Thyroid gland (tissue), 4 donors: Measurements from ENCODE around the gene CECR2.

Source experiments
- POLR2A ChIP-seq, 2 donors: fragments of 450-650 bp; IDR thresholded peaks; one replicate each; pipeline ENCODE4 v1.6.1; 2017; ENCODE audit warnings: antibody characterized with exemption in 2 of 2, mild to moderate bottlenecking in 2 of 2, moderate library complexity in 1 of 2
- TF ChIP-seq, protein P1 (sequence below), 6 experiments: fragments of 200-600 bp in 3 of 6; fragments of 450-650 bp in 3 of 6; sonication (generic) in 3 of 6; IDR thresholded peaks; one replicate each; pipeline ENCODE4 v1.5.1; 2016 to 2019; ENCODE audit warnings: antibody characterized with exemption in 6 of 6, mild to moderate bottlenecking in 2 of 6, inconsistent platforms in 1 of 6, moderate library complexity in 1 of 6

DNA sequence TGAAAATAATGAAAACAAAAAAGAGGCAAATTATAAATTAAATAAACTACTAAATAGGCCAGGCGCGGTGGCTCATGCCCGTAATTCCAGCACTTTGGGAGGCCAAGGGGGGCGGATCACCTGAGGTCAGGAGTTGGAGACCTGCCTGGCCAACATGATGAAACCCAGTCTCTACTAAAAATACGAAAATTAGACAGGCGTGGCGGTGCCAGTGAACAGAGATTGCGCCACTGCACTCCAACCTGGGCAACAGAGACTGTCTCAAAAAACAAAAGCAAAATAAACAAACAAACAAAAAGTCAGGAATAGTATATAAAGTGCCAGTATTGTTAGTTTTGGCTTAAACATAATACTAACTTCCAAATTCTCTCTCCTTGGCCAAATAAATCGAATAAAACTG, 37.6 kb upstream of the CECR2 start:
- TF ChIP-seq POLR2A (IDR thresholded peaks at IDR 0.05): no peak
- TF ChIP-seq, protein P1, sequence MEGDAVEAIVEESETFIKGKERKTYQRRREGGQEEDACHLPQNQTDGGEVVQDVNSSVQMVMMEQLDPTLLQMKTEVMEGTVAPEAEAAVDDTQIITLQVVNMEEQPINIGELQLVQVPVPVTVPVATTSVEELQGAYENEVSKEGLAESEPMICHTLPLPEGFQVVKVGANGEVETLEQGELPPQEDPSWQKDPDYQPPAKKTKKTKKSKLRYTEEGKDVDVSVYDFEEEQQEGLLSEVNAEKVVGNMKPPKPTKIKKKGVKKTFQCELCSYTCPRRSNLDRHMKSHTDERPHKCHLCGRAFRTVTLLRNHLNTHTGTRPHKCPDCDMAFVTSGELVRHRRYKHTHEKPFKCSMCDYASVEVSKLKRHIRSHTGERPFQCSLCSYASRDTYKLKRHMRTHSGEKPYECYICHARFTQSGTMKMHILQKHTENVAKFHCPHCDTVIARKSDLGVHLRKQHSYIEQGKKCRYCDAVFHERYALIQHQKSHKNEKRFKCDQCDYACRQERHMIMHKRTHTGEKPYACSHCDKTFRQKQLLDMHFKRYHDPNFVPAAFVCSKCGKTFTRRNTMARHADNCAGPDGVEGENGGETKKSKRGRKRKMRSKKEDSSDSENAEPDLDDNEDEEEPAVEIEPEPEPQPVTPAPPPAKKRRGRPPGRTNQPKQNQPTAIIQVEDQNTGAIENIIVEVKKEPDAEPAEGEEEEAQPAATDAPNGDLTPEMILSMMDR (IDR thresholded peaks at IDR 0.05): no peak
